ENCODE data around the gene PLEKHJ1. TPM values are rescaled to one million over a fixed set of nuclear protein-coding genes. Genes with fewer than 3 reads are reported as not detected.

PLEKHJ1 gene
- total and polyA plus RNA-seq, 12 donors = 18.1 to 89.5 (median 71.7) TPM

DNA sequence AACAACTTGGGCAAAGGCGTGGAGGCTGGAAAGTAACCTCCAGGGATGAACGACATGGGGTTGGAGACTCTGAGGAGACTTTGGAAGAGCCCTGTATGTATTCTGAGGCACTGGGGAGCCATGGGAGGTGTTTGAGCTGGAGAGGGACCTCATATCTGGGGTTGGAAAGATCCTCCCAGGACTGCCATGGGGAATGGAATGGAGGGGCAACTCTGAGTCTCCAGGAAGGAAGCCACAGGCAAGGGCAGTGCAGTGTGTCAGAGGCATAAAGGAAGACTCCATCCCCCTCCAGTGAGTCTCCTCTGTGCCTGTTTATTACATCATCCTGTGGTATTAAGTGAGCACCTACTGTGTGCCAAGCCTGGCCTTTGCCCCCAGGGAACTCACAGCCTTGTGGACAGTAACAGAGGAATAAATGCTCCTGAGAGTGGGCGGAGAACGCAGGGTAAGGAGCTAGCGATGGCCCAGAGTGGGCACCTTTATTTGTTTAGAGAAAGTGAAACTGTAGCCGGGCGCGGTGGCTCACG, 38.1 kb upstream of the PLEKHJ1 start:
- Histone ChIP-seq H3K4me3 (no peak overlapping the region), H3K27ac (peak overlapping the region in 2 of 5 donors; percentile 85 to 100), H3K36me3 (replicated peaks in 1 of 2) (peaks cover 0 to 24% of the 10 kb centered on the region in 2 donors), H3K27me3 (no peaks in the 10 kb centered on the region), H3K9me3 (replicated peaks in 1 of 3) (no peaks in the 10 kb centered on the region), H3K4me1 (replicated peaks in 1 of 2) (peaks cover 31 to 50% of the 10 kb centered on the region in 2 donors)
- WGBS, 4 donors = 76 to 86% (median 83%) methylated on average over 9 of the region's 9 CpGs
- TF ChIP-seq, protein P1, sequence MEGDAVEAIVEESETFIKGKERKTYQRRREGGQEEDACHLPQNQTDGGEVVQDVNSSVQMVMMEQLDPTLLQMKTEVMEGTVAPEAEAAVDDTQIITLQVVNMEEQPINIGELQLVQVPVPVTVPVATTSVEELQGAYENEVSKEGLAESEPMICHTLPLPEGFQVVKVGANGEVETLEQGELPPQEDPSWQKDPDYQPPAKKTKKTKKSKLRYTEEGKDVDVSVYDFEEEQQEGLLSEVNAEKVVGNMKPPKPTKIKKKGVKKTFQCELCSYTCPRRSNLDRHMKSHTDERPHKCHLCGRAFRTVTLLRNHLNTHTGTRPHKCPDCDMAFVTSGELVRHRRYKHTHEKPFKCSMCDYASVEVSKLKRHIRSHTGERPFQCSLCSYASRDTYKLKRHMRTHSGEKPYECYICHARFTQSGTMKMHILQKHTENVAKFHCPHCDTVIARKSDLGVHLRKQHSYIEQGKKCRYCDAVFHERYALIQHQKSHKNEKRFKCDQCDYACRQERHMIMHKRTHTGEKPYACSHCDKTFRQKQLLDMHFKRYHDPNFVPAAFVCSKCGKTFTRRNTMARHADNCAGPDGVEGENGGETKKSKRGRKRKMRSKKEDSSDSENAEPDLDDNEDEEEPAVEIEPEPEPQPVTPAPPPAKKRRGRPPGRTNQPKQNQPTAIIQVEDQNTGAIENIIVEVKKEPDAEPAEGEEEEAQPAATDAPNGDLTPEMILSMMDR (IDR thresholded peaks at IDR 0.05) = no peak
- no peak for TF ChIP-seq POLR2A (IDR thresholded peaks at IDR 0.05)
- intact Hi-C loops (cut with DNase I) = loop anchor here (5.0 kb wide), 2 partner anchors 37 to 117 kb away; partner anchors contain the start of genes PLEKHJ1 (in 1 of the 2) and SF3A2 (in 1 of the 2)
- DNase-seq = no peak

DNA sequence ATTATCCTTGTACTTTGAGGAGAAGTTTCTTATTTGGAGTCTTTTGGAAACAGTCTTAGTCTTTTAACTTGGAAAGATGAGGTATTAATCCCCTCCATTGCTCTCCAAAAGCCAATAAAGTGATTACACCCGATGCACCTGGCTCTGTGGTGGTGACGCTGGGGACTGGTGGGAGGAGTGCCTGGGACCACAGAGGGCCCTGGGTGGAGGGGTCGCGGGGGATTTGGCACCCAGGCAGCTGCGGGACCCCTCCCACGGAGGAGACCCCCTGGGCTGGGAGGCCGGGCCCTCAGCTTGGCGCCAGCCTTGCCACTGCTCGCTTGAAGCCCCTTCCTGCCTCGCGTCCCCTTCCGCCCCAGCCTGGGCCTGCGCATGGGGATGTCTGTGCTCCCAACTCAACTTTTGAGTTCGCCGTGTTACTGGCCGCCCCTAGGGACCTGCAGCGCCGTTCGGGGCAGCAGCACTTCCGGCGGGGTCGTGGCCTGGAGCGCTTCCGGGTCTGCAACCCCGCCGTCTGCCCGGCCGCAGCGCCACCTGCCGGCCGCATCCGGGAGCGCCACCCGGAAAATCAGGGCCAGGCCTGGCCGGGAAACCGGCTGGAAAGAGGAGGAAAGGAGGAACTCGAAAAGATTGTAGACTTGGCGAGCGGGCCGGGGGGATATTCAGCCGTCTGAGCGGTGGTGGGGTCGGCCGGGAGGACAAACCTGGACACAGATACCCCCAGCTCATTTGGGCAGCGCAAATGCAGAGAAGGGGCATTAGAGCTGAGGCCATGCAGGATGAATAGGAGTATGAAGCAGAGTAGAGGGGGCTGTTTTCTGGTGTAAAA, 37.4 kb upstream of the PLEKHJ1 start:
- H3K9me3 ChIP-seq (replicated peaks in 1 of 3) = no peaks in the 10 kb centered on the region
- peak overlapping the region in 4 of 5 donors; percentile 58 to 100 (median 77) for H3K27ac ChIP-seq
- DNase-seq = peak; percentile 65 to 84 (median 75)
- H3K36me3 ChIP-seq (replicated peaks in 1 of 2) = peaks cover 0 to 24% of the 10 kb centered on the region in 2 donors
- 7 to 12% (median 9%) methylated on average over 20 to 45 of the region's 45 CpGs for WGBS, 4 donors
- peak in 1 of 2 donors; percentile 13 for TF ChIP-seq POLR2A (IDR thresholded peaks at IDR 0.05)
- TF ChIP-seq, protein P1 (IDR thresholded peaks at IDR 0.05) = peak; percentile 83 to 99 (median 97)
- peak overlapping the region in 1 of 4 donors; percentile 39 for H3K4me3 ChIP-seq
- H3K4me1 ChIP-seq (replicated peaks in 1 of 2) = peaks cover 31 to 53% of the 10 kb centered on the region in 2 donors
- no peaks in the 10 kb centered on the region for H3K27me3 ChIP-seq
- intact Hi-C loops (cut with DNase I) = loop anchor here (2.0 to 5.0 kb wide), 3 partner anchors 36 to 116 kb away; partner anchors contain the start of genes PLEKHJ1 (in 2 of the 2) and SF3A2 (in 2 of the 2)

DNA sequence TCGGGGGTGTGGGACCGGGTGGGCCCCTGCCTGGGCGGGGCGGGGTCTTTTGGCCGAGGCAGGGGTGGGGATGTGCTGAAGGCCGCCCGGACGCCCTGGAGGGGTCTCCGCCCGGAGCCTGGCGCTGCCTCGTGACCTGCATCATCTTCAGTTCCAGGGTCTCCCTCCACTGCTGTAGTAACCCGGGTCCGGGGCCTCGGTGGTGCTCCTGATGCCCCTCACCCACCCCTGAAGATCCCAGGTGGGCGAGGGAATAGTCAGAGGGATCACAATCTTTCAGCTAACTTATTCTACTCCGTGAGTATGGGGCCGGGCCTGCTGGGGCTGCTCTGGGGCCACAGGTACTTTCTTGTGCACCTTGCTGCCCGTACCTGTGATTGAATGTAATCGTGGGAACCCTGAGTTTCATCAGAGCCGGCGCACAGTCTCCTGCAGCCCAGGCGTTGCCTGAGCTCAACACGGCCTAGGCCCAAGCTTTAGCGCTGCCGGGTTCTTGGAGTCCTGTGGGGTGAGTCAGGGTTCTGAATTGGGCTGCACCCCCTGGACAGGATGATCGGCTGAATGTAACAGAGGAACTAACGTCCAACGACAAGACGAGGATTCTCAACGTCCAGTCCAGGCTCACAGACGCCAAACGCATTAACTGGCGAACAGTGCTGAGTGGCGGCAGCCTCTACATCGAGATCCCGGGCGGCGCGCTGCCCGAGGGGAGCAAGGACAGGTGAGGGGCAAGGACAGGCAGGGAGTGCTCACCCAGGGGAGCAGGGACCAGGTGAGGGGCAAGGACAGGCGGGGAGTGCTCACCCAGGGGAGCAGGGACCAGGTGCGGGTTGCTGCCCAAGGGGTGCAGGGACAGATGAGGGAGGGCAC, 35.3 kb upstream of the PLEKHJ1 start:
- Histone ChIP-seq H3K4me1 (replicated peaks in 1 of 2) (peaks cover 31 to 63% of the 10 kb centered on the region in 2 donors), H3K4me3 (peak overlapping the region in 2 of 4 donors; percentile 75 to 97), H3K36me3 (replicated peaks in 1 of 2) (peaks cover 0 to 24% of the 10 kb centered on the region in 2 donors), H3K27me3 (no peaks in the 10 kb centered on the region), H3K27ac (peak overlapping the region; percentile 84 to 100 (median 99)), H3K9me3 (replicated peaks in 1 of 3) (no peaks in the 10 kb centered on the region)
- DNase-seq = peak; percentile 40 to 81 (median 74)
- peak in 1 of 2 donors; percentile 71 for TF ChIP-seq POLR2A (IDR thresholded peaks at IDR 0.05)
- TF ChIP-seq, protein P1 (IDR thresholded peaks at IDR 0.05) = no peak
- intact Hi-C loops (cut with DNase I) = loop anchor here (2.0 to 5.0 kb wide), 3 partner anchors 34 to 114 kb away; partner anchors contain the start of genes PLEKHJ1 (in 2 of the 2) and SF3A2 (in 2 of the 2)
- 15 to 66% (median 20%) methylated on average over 13 to 43 of the region's 43 CpGs for WGBS, 4 donors

Data from adrenal gland (tissue), 12 donors.